ENCODE results near the gene APLF.
"Not testable (repeated sequence)": the region's sequence is repeated elsewhere in the genome, so short reads cannot be mapped to it uniquely, and the experiment has no call there.

The APLF gene

GRCh38 chr2:68431316-68431972 is 35.9 kb upstream of the APLF start:
- Mint-ChIP-seq H3K9me3 (no peaks in the 10 kb centered on the region), H3K27me3 (no peaks in the 10 kb centered on the region), H3K4me3 (no peak overlapping the region), H3K4me1 (peaks cover 29% of the 10 kb centered on the region), H3K27ac (no peak overlapping the region), H3K36me3 (no peaks in the 10 kb centered on the region)
- DNase-seq (ENCODE audit: low spot score in 2 of 2) (no peak), ATAC-seq (ENCODE audit: low read depth) (no peak)

DNA sequence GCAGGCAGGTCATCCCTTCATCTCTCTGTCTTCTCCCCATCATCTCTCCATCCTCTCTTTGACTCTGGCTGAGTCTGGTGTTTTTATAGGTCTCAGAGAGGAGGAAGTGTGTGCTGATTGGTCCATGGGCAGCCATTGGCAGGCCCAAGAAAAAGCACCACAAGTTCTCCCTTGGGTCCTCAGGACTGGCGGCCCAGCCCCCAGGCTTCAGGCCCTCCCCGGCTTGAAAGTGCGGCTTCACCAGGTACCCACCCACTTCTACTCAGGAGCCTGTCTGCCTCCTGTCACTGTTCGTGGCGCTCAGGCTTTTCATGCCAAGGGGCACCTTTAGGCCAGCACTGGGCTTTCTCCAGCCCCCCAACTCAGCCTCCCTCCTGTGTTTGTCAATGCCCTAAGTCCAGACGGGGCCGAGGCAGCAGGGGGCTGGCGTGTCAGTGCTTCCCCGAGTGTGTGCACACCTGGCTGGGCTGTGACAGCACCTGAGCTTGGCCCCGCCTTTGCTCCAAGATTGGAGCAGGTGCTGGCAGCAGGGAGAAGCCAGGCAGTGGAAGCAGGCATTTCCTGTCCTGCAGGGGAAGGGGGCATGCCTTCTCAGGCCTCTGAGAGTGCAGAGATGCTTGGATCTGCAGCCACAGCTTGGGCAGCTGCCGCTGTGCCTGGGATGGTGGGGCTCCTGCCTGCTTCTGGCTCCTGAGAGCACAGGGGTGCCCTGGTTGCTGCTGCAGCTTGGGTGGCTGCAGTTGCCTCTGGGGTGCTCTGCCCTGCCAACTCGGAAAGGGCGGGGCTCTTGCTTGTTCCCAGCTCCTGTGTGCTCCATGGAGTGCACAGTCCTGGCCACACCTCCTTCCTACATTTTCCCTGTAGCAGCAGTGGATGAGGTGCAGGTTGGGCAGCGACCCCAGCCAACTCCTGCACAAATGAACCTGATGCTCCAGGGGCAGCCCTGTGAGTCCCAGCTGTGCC is 34.4 kb upstream of the APLF start:
- Mint-ChIP-seq H3K27ac (no peak overlapping the region), H3K36me3 (no peaks in the 10 kb centered on the region)

GRCh38 chr2:68434981-68435380 is 32.4 kb upstream of the APLF start:
- Mint-ChIP-seq H3K9me3 (peaks cover 1% of the 10 kb centered on the region), H3K36me3 (peaks cover 2% of the 10 kb centered on the region), H3K27me3 (no peaks in the 10 kb centered on the region), H3K4me3 (no peak overlapping the region), H3K4me1 (peaks cover 31% of the 10 kb centered on the region), H3K27ac (no peak overlapping the region)
- ATAC-seq (ENCODE audit: low read depth) (no peak), DNase-seq (ENCODE audit: low spot score in 2 of 2) (no peak)

More for the DNA sequence above, 34.4 kb upstream of the APLF start:
- Mint-ChIP-seq H3K27me3 (no peaks in the 10 kb centered on the region), H3K9me3 (no peaks in the 10 kb centered on the region), H3K4me3 (no peak overlapping the region), H3K4me1 (peaks cover 26% of the 10 kb centered on the region)
- DNase-seq (ENCODE audit: low spot score in 2 of 2), result no peak
- ATAC-seq (ENCODE audit: low read depth), result no peak

DNA sequence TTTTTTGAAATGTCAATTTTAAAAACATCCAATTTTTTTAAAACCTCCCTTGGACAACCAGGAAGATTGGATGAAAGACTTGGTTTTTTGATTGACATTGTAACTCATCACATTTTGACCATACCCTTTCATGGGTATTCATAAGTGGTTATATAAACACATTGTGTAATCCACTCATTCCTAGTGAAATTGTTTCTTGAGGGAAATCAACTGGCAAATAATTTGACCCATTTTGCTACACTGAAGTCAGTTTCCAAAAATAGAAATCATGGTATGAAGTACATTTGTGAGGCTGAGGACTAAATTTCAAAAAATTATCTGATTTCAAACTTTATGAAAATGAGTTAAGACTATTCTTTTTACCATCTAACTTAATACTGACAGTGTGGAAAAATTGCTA is 31.8 kb upstream of the APLF start:
- H3K4me3 Mint-ChIP-seq, result no peak overlapping the region
- peaks cover 37% of the 10 kb centered on the region for H3K4me1 Mint-ChIP-seq

GRCh38 chr2:68436270-68436669 is 31.1 kb upstream of the APLF start:
- Mint-ChIP-seq H3K4me1 (peaks cover 37% of the 10 kb centered on the region), H3K4me3 (no peak overlapping the region), H3K36me3 (peaks cover 2% of the 10 kb centered on the region), H3K27ac (peak overlapping the region; percentile 60), H3K27me3 (no peaks in the 10 kb centered on the region), H3K9me3 (peaks cover 1% of the 10 kb centered on the region)
- ATAC-seq (ENCODE audit: low read depth), result no peak
- no peak for DNase-seq (ENCODE audit: low spot score in 2 of 2)

More for the DNA sequence above, 31.8 kb upstream of the APLF start:
- Mint-ChIP-seq H3K36me3 (peaks cover 2% of the 10 kb centered on the region), H3K9me3 (peaks cover 1% of the 10 kb centered on the region), H3K27ac (peak overlapping the region; percentile 60), H3K27me3 (no peaks in the 10 kb centered on the region)
- ATAC-seq (ENCODE audit: low read depth), result no peak
- no peak for DNase-seq (ENCODE audit: low spot score in 2 of 2)

- Mint-ChIP-seq H3K4me1 (peaks cover 37% of the 10 kb centered on the region), H3K36me3 (peaks cover 2% of the 10 kb centered on the region), H3K27me3 (no peaks in the 10 kb centered on the region), H3K4me3 (no peak overlapping the region), H3K9me3 (peaks cover 1% of the 10 kb centered on the region), H3K27ac (peak overlapping the region; percentile 9)
- ATAC-seq (ENCODE audit: low read depth) (no peak), DNase-seq (ENCODE audit: low spot score in 2 of 2) (no peak)
Measured at GRCh38 chr2:68438455-68439303, 28.7 kb upstream of the APLF start.

- peaks cover 2% of the 10 kb centered on the region for H3K36me3 Mint-ChIP-seq
- H3K27me3 Mint-ChIP-seq, result no peaks in the 10 kb centered on the region
- H3K9me3 Mint-ChIP-seq, result peaks cover 1% of the 10 kb centered on the region
- H3K4me3 Mint-ChIP-seq, result peak overlapping the region; percentile 63
- DNase-seq (ENCODE audit: low spot score in 2 of 2), result peak; percentile 84 to 91
- H3K27ac Mint-ChIP-seq, result peak overlapping the region; percentile 98
- peak; percentile 99 for ATAC-seq (ENCODE audit: low read depth)
- peaks cover 27% of the 10 kb centered on the region for H3K4me1 Mint-ChIP-seq
Measured at GRCh38 chr2:68441179-68441993, 26.0 kb upstream of the APLF start.

DNA sequence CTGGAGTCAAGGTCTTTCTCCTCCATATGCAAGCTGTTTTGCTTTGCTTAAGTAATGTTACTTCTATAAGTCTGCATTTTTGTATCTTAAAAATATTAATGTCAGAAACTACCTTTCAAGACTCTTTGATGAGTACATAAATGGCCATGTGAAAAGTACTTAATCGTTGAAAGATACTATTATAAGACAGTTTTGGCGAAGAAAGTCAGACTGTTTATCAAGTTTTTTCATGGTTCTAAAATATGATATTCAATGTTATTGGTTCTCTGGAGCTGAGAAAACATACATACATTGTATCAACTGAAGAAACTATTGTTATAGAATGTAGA is 25.4 kb upstream of the APLF start:
- Mint-ChIP-seq H3K36me3 (peaks cover 2% of the 10 kb centered on the region), H3K4me1 (peaks cover 22% of the 10 kb centered on the region), H3K27me3 (no peaks in the 10 kb centered on the region), H3K9me3 (peaks cover 1% of the 10 kb centered on the region), H3K27ac (peak overlapping the region; percentile 98), H3K4me3 (no peak overlapping the region)
- DNase-seq (ENCODE audit: low spot score in 2 of 2), result no peak
- no peak for ATAC-seq (ENCODE audit: low read depth)

- DNase-seq (ENCODE audit: low spot score in 2 of 2); H3K4me3 Mint-ChIP-seq; H3K36me3 Mint-ChIP-seq; ATAC-seq (ENCODE audit: low read depth); H3K27ac Mint-ChIP-seq; H3K27me3 Mint-ChIP-seq; H3K9me3 Mint-ChIP-seq; H3K4me1 Mint-ChIP-seq: not testable (repeated sequence)
Measured at GRCh38 chr2:68446425-68446824, 21.0 kb upstream of the APLF start.

DNA sequence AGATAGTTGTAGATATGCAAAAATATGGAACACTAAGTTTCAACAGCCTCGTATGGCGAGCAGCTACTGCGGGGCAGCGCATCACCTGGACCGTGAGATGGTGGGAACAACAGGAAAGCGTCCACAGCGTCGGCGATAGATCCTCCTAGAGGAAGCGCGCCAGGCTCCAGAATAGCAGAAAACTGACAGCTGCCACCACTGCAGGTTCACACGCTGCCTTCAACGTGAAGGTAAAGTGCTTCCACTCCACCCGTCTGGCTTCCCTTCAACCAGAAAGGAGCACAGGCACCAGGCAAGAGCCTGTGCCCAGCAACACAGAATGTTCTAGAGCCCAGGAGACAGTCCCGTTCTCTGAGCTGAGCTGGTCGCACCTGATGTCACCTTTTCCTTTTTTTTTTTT is 20.3 kb upstream of the APLF start:
- DNase-seq (ENCODE audit: low spot score in 2 of 2), result no peak
- Mint-ChIP-seq H3K27ac (no peak overlapping the region), H3K9me3 (no peaks in the 10 kb centered on the region), H3K4me3 (no peak overlapping the region), H3K4me1 (no peaks in the 10 kb centered on the region), H3K36me3 (no peaks in the 10 kb centered on the region), H3K27me3 (no peaks in the 10 kb centered on the region)
- no peak for ATAC-seq (ENCODE audit: low read depth)

- Mint-ChIP-seq H3K27ac (no peak overlapping the region), H3K4me3 (no peak overlapping the region)
- ATAC-seq (ENCODE audit: low read depth), result peak; percentile 30
Measured at GRCh38 chr2:68448671-68449653, 18.4 kb upstream of the APLF start.

DNA sequence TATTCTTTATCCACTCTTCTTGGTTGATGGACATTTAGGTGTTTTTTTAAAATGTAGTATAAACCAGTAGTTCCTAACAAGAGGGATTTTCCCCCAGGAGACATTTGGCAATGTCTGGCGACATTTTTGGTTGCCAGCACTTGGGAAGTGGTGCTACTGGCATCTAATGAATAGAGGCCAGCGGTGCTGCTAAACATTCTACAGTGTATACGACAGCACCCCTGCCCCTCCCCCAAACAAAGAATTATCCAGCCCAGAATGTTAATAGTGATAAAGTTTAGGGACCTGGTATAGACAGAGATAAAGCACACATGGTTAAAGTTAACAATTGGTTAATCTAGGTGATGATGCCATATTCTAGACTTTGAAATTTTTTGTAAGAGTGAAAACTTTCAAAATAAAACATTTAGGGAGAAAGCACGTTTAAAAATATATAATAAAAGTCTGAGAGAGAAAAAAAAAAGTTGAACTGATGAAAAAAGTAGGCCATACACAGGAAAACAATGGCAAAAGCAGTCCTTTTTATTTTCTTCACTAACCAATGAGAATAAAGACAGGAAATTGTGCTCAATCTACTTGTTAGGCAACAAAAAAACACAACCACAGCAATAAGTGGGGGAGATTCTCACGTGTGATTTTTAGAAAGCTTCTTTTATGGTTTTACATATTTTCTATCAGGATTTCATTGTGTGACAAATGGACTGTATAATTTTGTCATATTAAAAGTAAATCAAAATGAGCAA is 15.1 kb upstream of the APLF start:
- Mint-ChIP-seq H3K36me3 (no peaks in the 10 kb centered on the region), H3K27ac (no peak overlapping the region), H3K27me3 (no peaks in the 10 kb centered on the region), H3K9me3 (no peaks in the 10 kb centered on the region), H3K4me1 (peaks cover 3% of the 10 kb centered on the region), H3K4me3 (no peak overlapping the region)
- peak; percentile 17 for ATAC-seq (ENCODE audit: low read depth)
- no peak for DNase-seq (ENCODE audit: low spot score in 2 of 2)

More at GRCh38 chr2:68448671-68449653, 18.4 kb upstream of the APLF start:
- Mint-ChIP-seq H3K36me3 (no peaks in the 10 kb centered on the region), H3K9me3 (no peaks in the 10 kb centered on the region), H3K4me1 (peaks cover 3% of the 10 kb centered on the region), H3K27me3 (no peaks in the 10 kb centered on the region)
- no peak for DNase-seq (ENCODE audit: low spot score in 2 of 2)
